PFSK-1 (cell line): ENCODE measurements around the gene CD276.

Experiments
- POLR2AphosphoS5 ChIP-seq: IDR thresholded peaks from 2 replicates; pipeline ENCODE4 v1.6.1; 2012; ENCODE audit warnings: low read depth, mild to moderate bottlenecking, control low read depth, low read length, moderate library complexity
- SIN3A ChIP-seq: IDR thresholded peaks from 2 replicates; pipeline ENCODE4 v1.6.1; 2012; ENCODE audit warnings: mild to moderate bottlenecking, low read length, moderate library complexity, borderline replicate concordance; ENCODE audit not compliant: insufficient read depth

GRCh38 chr15:73691396-73691795, 7.2 kb downstream of the CD276 start:
- TF ChIP-seq POLR2AphosphoS5 (no peak), SIN3A (no peak)
